ENCODE data around the gene KAT6B. TPM values are rescaled to one million over a fixed set of nuclear protein-coding genes. Genes with fewer than 3 reads are reported as not detected.
"Not testable (repeated sequence)": the region's sequence is repeated elsewhere in the genome, so short reads cannot be mapped to it uniquely, and the experiment has no call there.

Gene KAT6B
- total RNA-seq, result 34.2 TPM
- 2.9 TPM for polyA plus RNA-seq (ENCODE audit: insufficient read depth, low read depth, low replicate concordance)
- long read RNA-seq, donor 1, full-length matches to known transcripts, result 5 of 38 reads
- long read RNA-seq, donor 1, partial matches to known transcripts, result 33 of 38 reads
- long read RNA-seq, donor 1, other reads (novel, unspliced or antisense), result 0 of 38 reads
- long read RNA-seq, donor 2, full-length matches to known transcripts, result 3 of 3 reads
- long read RNA-seq, donor 2, partial matches to known transcripts, result 0 of 3 reads
- long read RNA-seq, donor 2, other reads (novel, unspliced or antisense), result 0 of 3 reads
- long read RNA-seq, donor 3, full-length matches to known transcripts, result 5 of 29 reads
- long read RNA-seq, donor 3, partial matches to known transcripts, result 24 of 29 reads
- long read RNA-seq, donor 3, other reads (novel, unspliced or antisense), result 0 of 29 reads
- long read RNA-seq, donor 4, full-length matches to known transcripts, result 5 of 13 reads
- long read RNA-seq, donor 4, partial matches to known transcripts, result 8 of 13 reads
- long read RNA-seq, donor 4, other reads (novel, unspliced or antisense), result 0 of 13 reads
- long read RNA-seq, donor 5, result 0 reads
- long read RNA-seq, donor 6, partial matches to known transcripts, result 0 of 1 reads
- long read RNA-seq, donor 6, other reads (novel, unspliced or antisense), result 0 of 1 reads
- long read RNA-seq, donor 7, partial matches to known transcripts, result 7 of 15 reads
- long read RNA-seq, donor 7, other reads (novel, unspliced or antisense), result 7 of 15 reads
- long read RNA-seq, donor 8, full-length matches to known transcripts, result 3 of 3 reads
- long read RNA-seq, donor 8, partial matches to known transcripts, result 0 of 3 reads
- long read RNA-seq, donor 8, other reads (novel, unspliced or antisense), result 0 of 3 reads
- long read RNA-seq, donor 9, full-length matches to known transcripts, result 4 of 4 reads
- long read RNA-seq, donor 9, partial matches to known transcripts, result 0 of 4 reads
- long read RNA-seq, donor 9, other reads (novel, unspliced or antisense), result 0 of 4 reads
- long read RNA-seq, donor 10, partial matches to known transcripts, result 60 of 64 reads
- long read RNA-seq, donor 10, other reads (novel, unspliced or antisense), result 0 of 64 reads

- peaks cover 5 to 11% (median 9%) of the 10 kb centered on the region in 3 donors for H3K4me1 ChIP-seq (ENCODE audit: control insufficient read depth in 2 of 3, insufficient read depth in 2 of 3, low read depth in 1 of 3, low read length in 3 of 3)
- FAIRE-seq (peak; percentile 93), DNase-seq (peak; percentile 100)
- H3K9ac ChIP-seq (ENCODE audit: low read length in 3 of 3), result peak within 1 kb of the TSS in 2 of 3 donors; percentile 84 to 88
- H3K27me3 ChIP-seq (ENCODE audit: control insufficient read depth, insufficient read depth, low read length), result no peaks in the 10 kb centered on the region
- no peaks in the 10 kb centered on the region for H3K36me3 ChIP-seq (ENCODE audit: control insufficient read depth in 2 of 3, insufficient read depth in 3 of 3, low read length in 3 of 3)
- peak within 1 kb of the TSS; percentile 77 to 89 (median 88) for H3K4me3 ChIP-seq (ENCODE audit: low read length in 3 of 3)
- H3K9me3 ChIP-seq (ENCODE audit: control insufficient read depth in 2 of 3, insufficient read depth in 1 of 3, low read length in 3 of 3), result no peaks in the 10 kb centered on the region
- TF ChIP-seq, protein P1, sequence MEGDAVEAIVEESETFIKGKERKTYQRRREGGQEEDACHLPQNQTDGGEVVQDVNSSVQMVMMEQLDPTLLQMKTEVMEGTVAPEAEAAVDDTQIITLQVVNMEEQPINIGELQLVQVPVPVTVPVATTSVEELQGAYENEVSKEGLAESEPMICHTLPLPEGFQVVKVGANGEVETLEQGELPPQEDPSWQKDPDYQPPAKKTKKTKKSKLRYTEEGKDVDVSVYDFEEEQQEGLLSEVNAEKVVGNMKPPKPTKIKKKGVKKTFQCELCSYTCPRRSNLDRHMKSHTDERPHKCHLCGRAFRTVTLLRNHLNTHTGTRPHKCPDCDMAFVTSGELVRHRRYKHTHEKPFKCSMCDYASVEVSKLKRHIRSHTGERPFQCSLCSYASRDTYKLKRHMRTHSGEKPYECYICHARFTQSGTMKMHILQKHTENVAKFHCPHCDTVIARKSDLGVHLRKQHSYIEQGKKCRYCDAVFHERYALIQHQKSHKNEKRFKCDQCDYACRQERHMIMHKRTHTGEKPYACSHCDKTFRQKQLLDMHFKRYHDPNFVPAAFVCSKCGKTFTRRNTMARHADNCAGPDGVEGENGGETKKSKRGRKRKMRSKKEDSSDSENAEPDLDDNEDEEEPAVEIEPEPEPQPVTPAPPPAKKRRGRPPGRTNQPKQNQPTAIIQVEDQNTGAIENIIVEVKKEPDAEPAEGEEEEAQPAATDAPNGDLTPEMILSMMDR (IDR thresholded peaks at IDR 0.05; ENCODE audit: borderline replicate concordance, extremely low read depth, insufficient read depth), result peak; percentile 3
- H3K27ac ChIP-seq (ENCODE audit: low read depth in 2 of 2, low read length in 2 of 2), result peak within 1 kb of the TSS; percentile 98 to 99
- intact Hi-C loops (cut with DNase I), result no loop called here
These were observed at the start of gene KAT6B for GRCh38 chr10:74826142-74827044. Gene KAT6B, plus strand, starts transcription at chr10:74826600. Its CDS starts 16,258 bp downstream, at chr10:74842858.

DNA sequence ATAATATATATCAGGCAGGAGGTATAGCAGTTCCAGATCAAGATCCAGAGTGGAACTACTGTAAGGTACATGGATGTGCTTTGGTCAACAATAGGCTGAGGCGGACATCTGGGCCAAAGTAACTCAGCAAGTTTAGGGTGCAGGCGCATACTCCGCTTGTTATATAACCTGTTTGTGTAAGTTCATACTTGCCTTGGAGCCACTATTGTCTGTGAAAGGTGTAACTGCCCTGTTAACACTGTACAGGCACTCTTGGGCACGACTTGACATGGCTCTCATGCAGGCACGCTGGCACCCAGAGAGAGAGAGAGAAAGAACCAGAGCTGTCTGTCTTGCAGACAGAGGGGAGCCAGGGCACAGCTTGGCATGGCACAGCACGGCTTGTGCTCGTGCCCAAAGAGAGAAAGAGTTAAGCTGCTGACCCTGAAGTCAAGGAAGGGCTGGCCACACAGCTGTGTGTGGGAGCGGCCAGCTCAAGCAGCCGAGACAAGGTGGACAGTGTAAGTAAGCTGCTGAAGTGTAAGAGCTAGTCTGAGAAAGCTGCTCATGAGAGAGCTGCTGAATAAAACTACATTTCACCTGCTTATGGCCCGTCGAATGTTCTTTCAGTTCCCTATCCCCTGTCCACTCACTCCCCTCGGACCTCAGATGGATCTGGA, 47.8 kb upstream of the KAT6B start:
- H3K27ac ChIP-seq (ENCODE audit: low read depth in 2 of 2, low read length in 2 of 2), result no peak overlapping the region

GRCh38 chr10:74781870-74782269, 44.5 kb upstream of the KAT6B start:
- intact Hi-C loops (cut with DNase I); H3K27me3 ChIP-seq (ENCODE audit: control insufficient read depth, insufficient read depth, low read length); H3K36me3 ChIP-seq (ENCODE audit: control insufficient read depth in 2 of 3, insufficient read depth in 3 of 3, low read length in 3 of 3); H3K4me3 ChIP-seq (ENCODE audit: low read length in 3 of 3); H3K4me1 ChIP-seq (ENCODE audit: control insufficient read depth in 2 of 3, insufficient read depth in 2 of 3, low read depth in 1 of 3, low read length in 3 of 3); H3K9me3 ChIP-seq (ENCODE audit: control insufficient read depth in 2 of 3, insufficient read depth in 1 of 3, low read length in 3 of 3); H3K27ac ChIP-seq (ENCODE audit: low read depth in 2 of 2, low read length in 2 of 2); FAIRE-seq; H3K9ac ChIP-seq (ENCODE audit: low read length in 3 of 3); DNase-seq: not testable (repeated sequence)

More for the DNA sequence above, 47.8 kb upstream of the KAT6B start:
- Histone ChIP-seq H3K4me1 (ENCODE audit: control insufficient read depth in 2 of 3, insufficient read depth in 2 of 3, low read depth in 1 of 3, low read length in 3 of 3) (no peaks in the 10 kb centered on the region), H3K27me3 (ENCODE audit: control insufficient read depth, insufficient read depth, low read length) (no peaks in the 10 kb centered on the region), H3K4me3 (ENCODE audit: low read length in 3 of 3) (no peak overlapping the region), H3K9me3 (ENCODE audit: control insufficient read depth in 2 of 3, insufficient read depth in 1 of 3, low read length in 3 of 3) (no peaks in the 10 kb centered on the region), H3K36me3 (ENCODE audit: control insufficient read depth in 2 of 3, insufficient read depth in 3 of 3, low read length in 3 of 3) (no peaks in the 10 kb centered on the region), H3K9ac (ENCODE audit: low read length in 3 of 3) (no peak overlapping the region)
- DNase-seq (peak in 3 of 5 donors; percentile 26 to 62 (median 60)), FAIRE-seq (no peak)
- intact Hi-C loops (cut with DNase I), result no loop called here
- TF ChIP-seq, protein P1 (IDR thresholded peaks at IDR 0.05; ENCODE audit: borderline replicate concordance, extremely low read depth, insufficient read depth), result no peak
